HG02943 (cell line): Measurements from ENCODE around the gene MYO10.
A peak's percentile ranks its signal among the peaks of the same experiment; 100 is the strongest.

Source experiments
- ATAC-seq: cut with Tn5 transposase; IDR thresholded peaks from one replicate; pipeline ENCODE4 v1.9.1; 2021; ENCODE audit warnings: mild to moderate bottlenecking, low read depth, moderate library complexity; ENCODE audit not compliant: unreplicated experiment

Gene MYO10

DNA sequence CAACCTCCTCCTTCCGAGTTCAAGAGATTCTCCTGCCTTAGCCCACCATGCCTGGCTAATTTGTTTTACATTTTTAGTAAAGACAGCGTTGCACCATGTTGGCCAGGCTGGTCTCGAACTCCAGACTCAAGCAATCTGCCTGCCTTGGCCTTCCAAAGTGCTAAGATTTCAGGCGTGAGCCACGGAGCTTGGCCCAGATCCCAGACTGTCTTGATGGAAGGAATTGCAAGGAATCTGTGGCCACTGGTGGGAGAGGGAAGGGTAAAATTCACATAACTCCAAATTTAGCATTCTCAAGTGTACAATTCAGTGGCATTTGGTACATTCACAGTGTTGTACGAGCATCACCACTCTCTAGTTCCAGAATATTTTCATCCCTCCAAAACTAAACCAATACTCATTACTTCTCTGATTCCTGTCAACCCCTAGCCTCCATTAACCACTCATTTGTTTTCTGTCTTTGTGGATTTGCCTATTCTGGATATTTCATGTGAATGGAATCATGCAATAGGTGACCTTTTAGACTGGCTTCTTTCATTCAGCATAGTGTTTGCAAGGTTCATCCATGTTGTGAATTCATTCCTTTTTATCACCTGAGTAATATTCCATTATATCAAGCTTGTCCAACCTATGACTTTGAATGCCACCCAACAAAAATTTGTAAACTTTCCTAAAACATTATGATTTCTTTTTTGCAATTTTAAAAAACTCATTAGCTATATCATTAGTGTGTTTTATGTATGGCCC, 8.9 kb upstream of the MYO10 start:
- ATAC-seq = no peak

DNA sequence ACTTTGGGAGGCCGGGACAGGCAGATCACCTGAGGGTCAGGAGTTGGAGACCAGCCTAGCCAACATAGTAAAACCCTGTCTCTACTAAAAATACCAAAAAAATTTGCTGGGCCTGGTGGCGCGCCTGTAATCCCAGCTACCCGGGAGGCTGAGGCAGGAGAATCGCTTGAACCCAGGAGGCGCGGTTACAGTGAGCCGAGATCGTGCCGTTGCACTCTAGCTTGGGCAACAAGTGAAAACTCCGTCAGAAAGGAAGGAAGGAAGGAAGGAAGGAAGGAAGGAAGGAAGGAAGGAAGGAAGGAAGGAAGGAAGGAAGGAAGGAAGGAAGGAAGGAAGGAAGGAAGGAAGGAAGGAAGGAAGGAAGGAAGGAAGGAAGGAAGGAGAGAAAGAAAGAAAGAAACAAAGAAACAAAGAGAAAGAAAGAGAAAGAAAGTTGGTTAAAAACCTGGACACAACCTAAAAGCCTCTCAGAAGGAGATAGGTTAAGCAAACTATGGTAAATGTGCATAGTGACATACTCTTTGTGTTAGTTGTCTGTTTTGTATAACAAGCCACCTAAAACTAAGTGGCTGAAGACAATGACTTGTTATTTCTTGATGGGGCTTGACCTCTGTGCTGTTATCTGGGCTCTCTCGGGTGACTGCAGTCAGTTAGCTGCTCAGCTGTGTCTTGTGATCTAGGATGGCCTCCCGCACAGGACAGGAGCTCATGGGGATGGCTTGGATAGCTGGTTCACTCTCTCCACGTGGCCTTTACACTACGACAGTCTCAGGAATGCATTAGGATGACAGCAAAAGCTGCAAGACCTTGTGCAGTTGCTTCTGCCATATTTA, 8.0 kb upstream of the MYO10 start:
- no peak for ATAC-seq

DNA sequence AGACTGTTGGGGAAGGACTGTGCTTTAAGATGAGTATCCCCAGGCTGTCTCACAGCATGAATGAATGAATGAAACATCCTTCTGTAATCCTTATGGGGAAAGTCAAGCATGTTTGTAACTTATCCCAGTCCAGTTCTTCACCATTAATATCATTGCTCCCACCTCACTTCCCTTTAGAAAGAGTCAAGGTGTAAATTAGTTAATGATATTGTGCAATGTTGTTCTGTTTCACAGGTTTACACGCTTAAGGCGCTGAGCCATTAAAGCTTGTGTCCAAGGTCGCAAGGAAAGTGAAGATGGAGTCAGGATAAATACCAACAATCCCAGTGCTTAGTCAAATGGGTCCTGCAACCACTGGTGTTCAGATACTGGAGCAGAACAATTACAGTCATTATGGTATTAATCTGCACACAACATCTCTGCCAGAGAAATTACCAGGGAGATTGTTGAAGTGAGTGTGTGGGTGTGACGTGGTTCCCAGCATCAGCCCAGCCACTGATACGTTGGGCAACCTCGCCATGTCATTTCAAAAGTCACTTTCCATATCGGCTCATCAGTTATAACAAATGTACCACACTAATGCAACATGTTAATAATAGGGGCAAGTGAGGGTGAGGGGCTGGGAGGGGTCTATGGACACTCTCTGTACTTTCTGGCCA, 1.5 kb upstream of the MYO10 start:
- no peak for ATAC-seq

DNA sequence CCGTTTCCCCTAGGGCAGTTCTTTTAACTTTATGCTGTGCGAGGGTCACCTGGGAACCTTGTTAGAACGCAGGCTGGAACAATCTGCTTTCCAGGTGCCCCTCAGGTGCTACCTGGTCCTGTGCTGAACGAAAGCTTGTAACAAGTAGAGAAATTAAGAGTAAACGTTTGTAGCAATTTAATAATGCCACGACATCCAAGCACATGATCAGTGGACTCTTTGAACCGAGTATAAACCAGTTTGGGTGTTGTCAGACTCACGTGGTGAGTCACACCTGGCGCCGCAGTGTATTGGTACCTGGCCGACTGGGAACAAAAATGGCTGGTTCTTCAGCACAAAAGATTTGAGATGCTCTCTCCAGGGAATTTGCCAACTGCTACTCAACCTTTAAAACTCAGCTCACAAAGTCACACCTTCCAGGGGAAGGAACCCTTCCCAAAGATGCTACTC, 926 bp upstream of the MYO10 start:
- ATAC-seq = no peak

DNA sequence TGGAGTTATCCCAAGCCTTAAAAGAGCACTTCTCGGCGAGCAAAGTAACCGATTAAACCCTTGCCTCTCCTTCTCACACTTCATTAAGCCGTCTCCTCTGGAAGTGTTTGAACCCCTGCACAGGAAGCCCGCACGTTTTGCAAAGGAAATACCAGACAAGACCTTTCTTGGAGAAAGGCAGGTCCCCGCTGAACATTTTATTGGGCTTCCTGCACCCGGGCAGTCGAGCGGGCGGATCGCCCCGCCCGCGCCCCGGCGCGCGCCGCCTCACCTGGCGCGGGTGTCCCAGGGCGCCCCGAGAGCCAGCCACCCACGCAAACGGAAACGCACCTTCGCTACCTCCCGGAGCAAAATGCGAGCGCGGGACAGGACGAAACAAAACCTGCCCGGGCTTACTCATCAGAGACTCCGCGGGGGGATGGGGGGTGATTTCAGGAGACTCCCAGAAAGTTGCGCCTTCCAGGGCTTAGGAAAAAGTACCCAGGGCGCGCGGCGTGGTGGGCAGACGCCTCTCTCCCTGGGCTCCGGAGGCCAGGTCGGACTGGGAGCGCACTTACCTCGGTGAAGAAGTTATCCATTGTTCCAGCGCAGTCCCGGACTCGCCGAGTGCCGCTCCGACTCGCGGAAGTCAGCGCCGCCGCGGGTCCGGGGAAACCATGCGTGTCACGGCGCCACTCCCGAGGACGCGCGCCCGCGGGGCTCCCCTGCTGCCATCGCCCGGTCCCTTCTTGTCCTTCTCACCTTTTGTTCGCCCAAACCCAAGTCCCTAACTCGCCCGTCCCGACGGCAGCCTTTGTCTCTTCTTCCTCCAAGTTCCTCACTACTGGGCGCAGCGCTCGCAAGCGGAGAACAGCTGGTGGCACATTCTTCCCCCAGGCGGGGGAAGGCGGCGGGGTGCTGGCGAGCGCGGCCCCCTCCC, 598 bp downstream of the MYO10 start:
- ATAC-seq = no peak

DNA sequence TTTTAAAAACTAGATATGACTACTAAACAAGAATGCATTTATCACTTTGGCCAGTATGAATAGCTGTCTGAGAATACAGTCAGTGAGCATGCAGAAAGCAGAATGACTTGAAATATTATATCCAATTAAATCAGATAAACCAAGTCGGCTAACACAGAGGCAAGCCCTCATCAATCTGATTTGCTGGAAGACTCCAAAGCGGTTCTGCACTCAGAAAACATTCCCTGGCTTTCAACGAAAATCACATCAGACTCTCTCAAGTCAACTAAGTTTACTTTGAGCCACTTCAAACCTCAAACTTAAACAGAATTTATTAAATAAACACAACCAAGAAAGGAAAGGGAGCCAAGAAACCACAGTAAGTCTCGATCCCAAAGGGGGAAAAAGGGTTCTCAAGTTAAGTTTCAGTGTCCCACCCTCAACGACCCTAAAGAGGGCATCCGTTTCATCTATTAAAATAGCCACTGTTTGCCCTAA, 1.4 kb downstream of the MYO10 start:
- ATAC-seq = no peak

DNA sequence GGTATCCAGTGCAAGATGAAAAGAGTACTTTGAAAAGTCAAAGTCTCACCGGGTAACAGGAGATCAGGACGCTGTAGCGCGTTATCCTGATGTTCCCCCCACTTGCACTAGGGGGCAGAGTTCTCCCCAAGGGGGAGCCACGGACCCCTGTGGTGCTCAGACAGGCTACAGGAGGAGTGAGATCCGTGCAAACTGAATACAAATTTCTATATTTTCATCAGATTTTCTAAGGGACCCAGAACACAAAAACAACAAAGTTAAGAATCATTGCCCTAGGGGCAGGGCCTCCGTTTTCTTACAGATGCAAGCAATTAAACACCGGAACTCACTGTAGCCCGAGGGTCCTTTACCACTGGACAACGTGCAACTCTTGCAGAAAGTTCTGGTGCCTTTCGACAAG, 2.0 kb downstream of the MYO10 start:
- ATAC-seq = peak; percentile 76

DNA sequence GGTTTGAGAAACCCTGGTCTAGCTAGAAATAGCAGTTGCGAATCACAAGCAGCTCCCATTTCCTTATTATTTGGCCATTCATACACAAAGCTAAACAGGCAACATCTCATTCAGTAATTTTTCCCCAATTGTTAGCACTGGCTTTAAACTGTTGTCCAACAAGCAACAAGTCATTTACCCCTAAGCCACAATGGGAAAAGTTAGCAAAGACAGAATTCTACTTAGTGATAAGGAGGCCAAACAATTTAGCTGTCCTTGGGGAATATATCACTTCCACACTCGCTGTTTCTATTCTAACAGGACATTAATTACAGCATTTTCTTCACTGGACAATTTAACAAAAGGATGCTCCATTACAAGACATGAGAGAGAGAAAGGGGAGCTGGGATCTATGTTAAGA, 2.8 kb downstream of the MYO10 start:
- ATAC-seq = no peak

DNA sequence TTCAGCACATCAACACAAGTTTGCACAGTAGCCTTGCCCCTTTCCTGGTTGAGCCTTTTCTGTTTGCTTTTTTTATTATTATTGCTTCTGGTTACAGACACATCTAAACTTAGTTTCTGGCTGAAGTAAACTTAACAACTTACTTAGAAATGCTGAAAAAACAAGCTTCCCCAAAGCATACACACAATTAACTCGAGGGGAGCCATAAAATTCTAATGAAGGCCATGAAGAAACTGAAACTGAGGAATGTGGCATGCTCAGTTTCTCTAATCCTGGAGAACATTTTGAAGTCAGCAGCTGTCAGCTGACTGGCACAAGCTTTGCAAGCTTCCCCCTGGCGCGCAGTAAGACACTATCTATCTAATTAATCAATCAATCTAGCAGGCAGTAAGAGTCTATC, 3.7 kb downstream of the MYO10 start:
- ATAC-seq = no peak

DNA sequence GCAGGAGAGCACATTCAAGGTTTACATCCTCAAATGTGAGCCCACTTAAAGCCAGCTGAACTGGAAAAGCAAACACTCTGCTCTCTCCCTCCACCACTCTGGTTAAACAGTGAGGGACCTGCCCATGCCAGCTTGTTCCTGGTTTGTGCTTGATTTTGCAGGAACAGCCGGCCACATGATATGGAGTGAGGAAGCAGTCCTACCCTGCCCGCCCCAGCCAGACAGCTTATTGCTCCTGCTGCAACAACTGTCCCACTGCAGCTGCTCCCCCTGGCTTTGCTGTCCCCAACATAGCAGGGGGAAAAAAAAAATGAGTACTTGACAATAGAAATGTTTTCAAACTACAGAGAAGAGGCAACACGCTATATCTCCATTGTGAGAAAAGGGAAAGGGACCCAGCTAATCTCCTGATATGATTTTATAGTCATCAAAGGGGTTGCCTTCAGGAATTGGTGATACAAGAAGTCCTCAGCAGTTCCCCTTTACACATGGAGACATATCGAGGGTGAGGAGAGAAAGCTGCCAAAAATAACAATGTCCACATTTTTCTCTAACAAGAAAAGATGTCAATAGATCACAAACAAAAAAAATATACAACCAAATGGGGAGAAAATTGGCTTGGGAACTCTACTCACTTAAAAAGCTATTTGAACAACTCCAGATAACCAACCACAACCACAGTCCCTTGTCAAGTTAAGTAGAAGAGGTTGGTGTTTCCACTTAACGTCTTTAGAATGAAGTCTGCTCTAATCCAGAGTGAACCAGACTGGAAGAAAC, 4.6 kb downstream of the MYO10 start:
- no peak for ATAC-seq

DNA sequence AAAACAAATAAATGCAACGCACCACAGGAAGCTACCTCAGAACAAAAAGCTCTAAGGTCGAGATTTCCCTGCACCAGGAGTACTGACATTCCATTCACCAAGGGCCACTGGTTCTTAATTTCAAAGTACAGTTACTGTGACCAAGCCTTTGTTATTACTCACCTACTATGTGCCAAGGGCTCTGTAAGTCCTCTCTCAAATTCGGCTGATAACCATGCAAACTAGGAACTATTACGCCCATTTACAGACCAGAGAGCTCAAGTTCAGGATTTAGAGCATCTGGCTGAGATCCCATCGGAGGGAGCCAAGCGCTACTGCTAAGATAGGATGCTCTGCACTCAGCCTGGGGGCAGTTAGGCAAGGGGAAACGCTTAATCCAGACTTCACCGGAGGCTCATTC, 5.6 kb downstream of the MYO10 start:
- ATAC-seq = no peak

DNA sequence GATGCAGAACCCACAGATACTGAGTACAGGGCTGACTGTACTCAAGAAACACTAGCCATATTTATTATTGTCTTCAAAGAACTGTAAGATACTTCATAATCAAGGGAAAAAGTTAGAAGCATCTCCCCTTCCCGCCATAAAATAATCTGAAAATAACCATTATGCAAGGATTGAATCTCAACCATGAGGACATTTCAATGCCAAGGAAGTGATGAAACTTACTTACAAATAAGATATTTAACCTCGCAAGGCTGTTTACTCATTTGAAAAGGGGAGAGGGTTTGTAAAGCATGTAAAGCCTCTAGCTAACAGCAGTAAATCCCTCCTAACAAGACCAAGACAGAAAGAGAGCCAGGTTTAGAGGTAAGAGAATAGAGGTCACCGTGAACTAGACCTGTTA, 6.3 kb downstream of the MYO10 start:
- ATAC-seq = no peak

DNA sequence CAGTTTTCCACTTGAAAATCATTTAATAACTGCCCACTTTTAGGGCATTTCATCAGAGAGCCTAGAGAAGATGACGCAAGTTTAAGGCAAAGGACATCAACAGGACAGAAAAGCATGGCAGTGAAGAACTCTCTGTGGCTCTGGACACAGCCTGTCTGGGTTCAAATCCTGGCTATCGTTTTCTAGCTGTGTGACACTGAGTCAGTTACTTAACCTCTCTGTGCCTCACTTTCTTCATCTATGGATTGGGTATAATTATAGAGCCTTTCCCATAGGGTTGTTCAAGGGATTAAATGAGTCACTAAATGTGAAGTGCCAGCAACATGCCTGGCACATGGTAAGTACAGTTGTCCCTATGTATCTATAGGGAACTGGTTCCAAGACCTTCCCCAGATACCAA, 6.7 kb downstream of the MYO10 start:
- ATAC-seq = no peak

DNA sequence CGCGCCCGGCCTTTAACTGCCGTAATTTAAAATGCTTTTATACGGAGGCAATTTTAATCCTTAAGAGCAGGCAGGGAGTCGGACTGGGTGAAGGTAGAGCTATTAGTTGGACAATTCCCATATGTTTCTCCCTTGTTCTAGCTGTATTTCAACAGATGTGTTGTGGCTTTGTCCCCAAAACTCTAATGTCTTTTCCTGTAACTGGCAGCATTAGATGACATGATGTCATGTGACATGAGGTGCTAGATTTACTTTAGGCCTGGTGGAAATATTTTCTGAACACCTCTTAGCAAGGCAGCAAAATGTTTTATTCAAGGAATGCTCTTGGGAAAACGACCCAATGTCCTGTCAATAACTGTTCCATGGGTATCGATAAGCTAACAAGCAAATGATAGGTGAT, 8.5 kb downstream of the MYO10 start:
- no peak for ATAC-seq

DNA sequence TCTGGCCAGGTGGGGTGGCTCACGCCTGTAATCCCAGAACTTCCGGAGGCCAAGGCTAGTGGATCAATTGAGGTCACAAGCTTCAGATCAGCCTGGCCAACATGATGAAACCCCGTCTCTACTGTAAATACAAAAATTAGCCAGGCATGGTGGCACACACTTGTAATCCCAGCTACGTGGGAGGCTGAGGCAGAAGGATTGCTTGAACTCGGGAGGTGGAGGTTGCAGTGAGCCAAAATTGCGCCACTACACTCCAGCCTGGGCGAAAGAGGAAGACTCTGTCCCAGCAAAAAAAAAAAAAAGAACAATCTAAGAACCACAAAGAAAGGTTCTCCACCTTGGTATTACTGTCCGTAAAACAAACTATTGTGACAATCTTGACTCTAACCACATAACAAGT, 9.7 kb downstream of the MYO10 start:
- ATAC-seq = no peak

DNA sequence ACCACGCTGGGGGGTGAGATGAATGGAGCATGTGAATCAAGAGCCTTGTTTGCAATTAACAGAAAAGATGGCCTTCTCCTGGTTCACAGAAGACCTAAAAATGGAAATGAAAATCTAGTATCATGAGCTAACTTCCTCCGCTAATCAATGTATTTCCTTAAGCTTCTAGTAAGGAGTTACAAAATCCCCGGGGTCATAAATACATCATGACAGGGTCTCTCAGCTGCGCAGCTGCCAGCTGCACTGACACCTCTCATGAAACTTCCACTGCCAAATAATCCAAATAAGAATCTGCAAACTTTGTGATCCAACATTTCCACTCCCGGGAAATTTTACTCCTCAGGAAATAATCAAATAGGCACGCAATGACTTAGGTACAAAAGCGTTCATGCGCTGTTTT, 11.9 kb downstream of the MYO10 start:
- ATAC-seq = no peak

DNA sequence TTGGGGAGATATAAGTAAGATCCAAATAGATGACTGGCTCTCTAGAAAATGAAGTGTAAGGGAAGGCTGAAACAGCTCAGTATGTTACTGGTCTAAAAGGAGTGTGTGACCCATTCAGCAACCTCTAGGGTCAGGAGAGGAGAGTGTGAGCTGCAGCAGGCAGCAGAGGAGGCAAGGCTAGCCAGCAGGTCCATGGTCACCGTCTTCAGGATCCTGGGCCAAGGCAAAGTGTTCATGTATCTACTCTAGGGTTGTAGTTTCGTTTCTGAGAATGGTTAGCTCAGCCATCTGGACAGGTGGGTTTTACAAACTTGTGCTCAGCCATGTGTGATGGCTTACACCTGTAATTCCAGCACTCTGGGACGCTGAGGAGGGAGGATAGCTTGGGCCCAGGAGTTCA, 13.7 kb downstream of the MYO10 start:
- ATAC-seq = no peak

DNA sequence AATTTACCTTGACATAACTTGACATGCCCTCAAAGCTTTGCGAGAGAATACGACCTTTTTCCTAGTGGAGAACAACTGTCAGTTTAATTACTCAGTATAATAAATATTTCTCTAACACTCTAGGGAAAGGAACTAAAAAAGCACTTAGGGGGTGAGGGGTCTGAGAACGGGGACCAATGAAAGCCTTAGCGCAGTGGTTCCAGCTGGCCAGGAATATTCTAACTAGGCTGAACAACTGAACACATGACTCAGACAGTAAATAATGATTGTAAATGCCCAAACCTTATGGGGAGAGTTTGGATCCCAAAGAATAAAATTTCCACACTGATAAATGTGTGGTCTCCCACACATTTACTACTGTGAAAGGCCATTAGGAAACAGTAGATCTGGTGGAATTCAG, 14.9 kb downstream of the MYO10 start:
- no peak for ATAC-seq

DNA sequence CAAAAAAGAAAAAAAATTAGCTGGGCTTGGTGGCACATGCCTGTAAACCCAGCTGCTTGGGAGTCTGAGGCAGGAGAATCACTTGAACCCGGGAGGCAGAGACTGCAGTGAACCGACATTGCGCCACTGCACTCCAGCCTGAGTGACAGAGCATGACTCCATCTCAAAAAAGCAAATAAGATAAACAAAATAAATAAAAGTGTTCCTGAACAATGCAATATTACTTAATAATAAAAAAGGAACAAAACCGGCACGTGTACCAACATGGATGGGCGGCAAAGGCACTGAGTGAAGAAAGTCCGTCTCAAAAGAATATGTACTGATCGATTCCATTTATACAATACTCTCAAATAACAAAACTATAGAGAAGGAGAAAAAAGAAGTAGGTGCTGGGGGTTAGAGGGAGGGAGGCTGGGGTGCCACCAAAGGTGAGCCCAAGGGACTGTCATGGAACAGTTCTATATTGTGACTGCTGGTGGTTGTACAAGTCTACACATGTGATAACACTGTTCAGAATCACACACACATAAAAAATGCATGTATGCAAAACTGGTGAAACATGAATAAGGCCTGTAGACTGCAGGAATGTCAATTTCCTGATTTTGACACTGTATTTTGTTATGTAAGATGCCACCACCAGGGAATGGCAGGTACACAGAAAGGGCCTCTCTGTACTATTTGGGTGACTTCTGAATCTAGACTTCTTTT, 15.8 kb downstream of the MYO10 start:
- no peak for ATAC-seq
